Effector memory CD8-positive, alpha-beta T cell (primary cell): ENCODE data around the gene KCMF1.

Experiments used
- ATAC-seq: fragments of 150-1000 bp; cut with Tn5 transposase; replicated peaks from 2 replicates; pipeline ENCODE4 v1.10.0; 2021; ENCODE audit warnings: mild to moderate bottlenecking, moderate library complexity
- DNase-seq, 3 experiments: peaks; one replicate each; pipeline ENCODE4 v3.0.0; 2021
- H3K27ac Mint-ChIP-seq, 2 donors: one replicate each; pipeline ENCODE4 v1.8.0; 2022; ENCODE audit warnings: mild to moderate bottlenecking in 2 of 2, mixed read lengths in 2 of 2, moderate library complexity in 2 of 2
- H3K27me3 Mint-ChIP-seq, 2 donors: one replicate each; pipeline ENCODE4 v1.8.0; 2022; ENCODE audit warnings: mixed read lengths in 2 of 2
- H3K36me3 Mint-ChIP-seq: one replicate; pipeline ENCODE4 v1.8.0; 2022; ENCODE audit warnings: mild to moderate bottlenecking, moderate library complexity, mixed read lengths; ENCODE audit not compliant: insufficient read depth
- H3K4me1 Mint-ChIP-seq, 2 donors: one replicate each; pipeline ENCODE4 v1.8.0; 2022; ENCODE audit warnings: low read depth in 2 of 2, mixed read lengths in 2 of 2
- H3K4me3 Mint-ChIP-seq, 2 donors: one replicate each; pipeline ENCODE4 v1.8.0; 2022; ENCODE audit warnings: mild to moderate bottlenecking in 2 of 2, mixed read lengths in 2 of 2, moderate library complexity in 2 of 2
- H3K9me3 Mint-ChIP-seq, 2 donors: one replicate each; pipeline ENCODE4 v1.8.0; 2022; ENCODE audit warnings: mixed read lengths in 2 of 2

The KCMF1 gene

GRCh38 chr2:85066006-85066740 lies 95.2 kb downstream of the KCMF1 start:
- H3K9me3 Mint-ChIP-seq: no peaks in the 10 kb centered on the region
- H3K27ac Mint-ChIP-seq: no peak overlapping the region
- no peaks in the 10 kb centered on the region for H3K36me3 Mint-ChIP-seq
- H3K4me3 Mint-ChIP-seq: no peak overlapping the region
- H3K27me3 Mint-ChIP-seq: peaks cover 46 to 48% of the 10 kb centered on the region in 2 donors
- H3K4me1 Mint-ChIP-seq: peaks cover 0 to 6% of the 10 kb centered on the region in 2 donors
- DNase-seq (no peak), ATAC-seq (no peak)

DNA sequence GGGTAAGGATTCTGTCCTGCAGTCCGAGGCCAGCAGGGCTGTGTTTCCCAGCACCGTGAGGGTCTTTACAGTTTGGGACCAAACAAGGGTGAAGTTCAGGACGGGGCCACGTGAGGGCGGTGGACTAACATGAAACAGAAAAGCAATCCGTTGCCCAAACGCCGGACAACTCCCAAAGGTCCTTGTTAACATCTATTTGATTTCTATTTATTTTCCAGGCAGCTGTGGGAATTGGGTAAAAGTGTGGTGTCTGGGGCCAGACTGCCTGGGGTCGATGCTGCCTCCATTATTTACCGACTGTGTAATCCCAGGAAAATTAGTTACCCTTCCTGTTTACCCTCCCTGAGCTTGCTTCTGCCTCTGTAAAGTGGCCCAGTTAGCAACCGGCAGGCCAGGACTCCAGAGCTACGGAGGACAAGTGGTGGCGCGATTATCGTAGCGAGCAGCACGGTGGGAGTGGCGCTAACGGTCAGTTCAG lies 96.0 kb downstream of the KCMF1 start:
- Mint-ChIP-seq H3K4me1 (peaks cover 0 to 6% of the 10 kb centered on the region in 2 donors), H3K27ac (no peak overlapping the region), H3K4me3 (no peak overlapping the region), H3K9me3 (no peaks in the 10 kb centered on the region), H3K27me3 (peaks cover 46 to 48% of the 10 kb centered on the region in 2 donors), H3K36me3 (no peaks in the 10 kb centered on the region)
- peak; percentile 33 for ATAC-seq
- peak in 2 of 3 experiments; percentile 9 to 14 for DNase-seq

- ATAC-seq (no peak), DNase-seq (no peak)
- Mint-ChIP-seq H3K27me3 (peaks cover 39 to 40% of the 10 kb centered on the region in 2 donors), H3K4me1 (peaks cover 0 to 6% of the 10 kb centered on the region in 2 donors), H3K4me3 (no peak overlapping the region), H3K36me3 (no peaks in the 10 kb centered on the region), H3K27ac (no peak overlapping the region), H3K9me3 (no peaks in the 10 kb centered on the region)
Observed at GRCh38 chr2:85071096-85071495, 100.1 kb downstream of the KCMF1 start.

- Mint-ChIP-seq H3K36me3 (no peaks in the 10 kb centered on the region), H3K4me3 (no peak overlapping the region), H3K9me3 (no peaks in the 10 kb centered on the region), H3K27ac (no peak overlapping the region), H3K4me1 (no peaks in the 10 kb centered on the region), H3K27me3 (peaks cover 39 to 41% of the 10 kb centered on the region in 2 donors)
- ATAC-seq (no peak), DNase-seq (no peak)
Observed at GRCh38 chr2:85073033-85073432, 102.1 kb downstream of the KCMF1 start.

GRCh38 chr2:85076618-85077274 lies 105.8 kb downstream of the KCMF1 start:
- no peak overlapping the region for H3K4me3 Mint-ChIP-seq
- no peaks in the 10 kb centered on the region for H3K9me3 Mint-ChIP-seq
- peaks cover 39 to 64% of the 10 kb centered on the region in 2 donors for H3K27me3 Mint-ChIP-seq
- ATAC-seq: no peak
- DNase-seq: no peak
- no peak overlapping the region for H3K27ac Mint-ChIP-seq
- no peaks in the 10 kb centered on the region for H3K36me3 Mint-ChIP-seq
- H3K4me1 Mint-ChIP-seq: no peaks in the 10 kb centered on the region

- Mint-ChIP-seq H3K27me3 (peaks cover 48 to 76% of the 10 kb centered on the region in 2 donors), H3K27ac (no peak overlapping the region)
- no peak for ATAC-seq
Observed at GRCh38 chr2:85077859-85078419, 107.0 kb downstream of the KCMF1 start.

GRCh38 chr2:85078536-85078935 lies 107.6 kb downstream of the KCMF1 start:
- ATAC-seq: no peak
- no peak for DNase-seq
- peaks cover 1 to 5% of the 10 kb centered on the region in 2 donors for H3K9me3 Mint-ChIP-seq
- H3K36me3 Mint-ChIP-seq: no peaks in the 10 kb centered on the region
- no peak overlapping the region for H3K4me3 Mint-ChIP-seq
- H3K27me3 Mint-ChIP-seq: peaks cover 49 to 76% of the 10 kb centered on the region in 2 donors
- no peak overlapping the region for H3K27ac Mint-ChIP-seq
- H3K4me1 Mint-ChIP-seq: no peaks in the 10 kb centered on the region

More at GRCh38 chr2:85077859-85078419, 107.0 kb downstream of the KCMF1 start:
- no peak for DNase-seq
- no peaks in the 10 kb centered on the region for H3K36me3 Mint-ChIP-seq
- H3K4me1 Mint-ChIP-seq: no peaks in the 10 kb centered on the region
- peaks cover under 1 to 4% of the 10 kb centered on the region in 2 donors for H3K9me3 Mint-ChIP-seq
- no peak overlapping the region for H3K4me3 Mint-ChIP-seq

- H3K36me3 Mint-ChIP-seq: no peaks in the 10 kb centered on the region
- peaks cover 1 to 5% of the 10 kb centered on the region in 2 donors for H3K9me3 Mint-ChIP-seq
- H3K27me3 Mint-ChIP-seq: peaks cover 32 to 51% of the 10 kb centered on the region in 2 donors
- H3K4me1 Mint-ChIP-seq: no peaks in the 10 kb centered on the region
- H3K4me3 Mint-ChIP-seq: no peak overlapping the region
- ATAC-seq: no peak
- DNase-seq: no peak
- no peak overlapping the region for H3K27ac Mint-ChIP-seq
Observed at GRCh38 chr2:85083092-85083491, 112.1 kb downstream of the KCMF1 start.

GRCh38 chr2:85085563-85085962 lies 114.6 kb downstream of the KCMF1 start:
- ATAC-seq: no peak
- H3K4me3 Mint-ChIP-seq: no peak overlapping the region
- H3K27ac Mint-ChIP-seq: no peak overlapping the region
- H3K9me3 Mint-ChIP-seq: peaks cover 1 to 5% of the 10 kb centered on the region in 2 donors
- no peaks in the 10 kb centered on the region for H3K4me1 Mint-ChIP-seq
- DNase-seq: no peak
- no peaks in the 10 kb centered on the region for H3K36me3 Mint-ChIP-seq
- H3K27me3 Mint-ChIP-seq: peaks cover 46 to 58% of the 10 kb centered on the region in 2 donors

DNA sequence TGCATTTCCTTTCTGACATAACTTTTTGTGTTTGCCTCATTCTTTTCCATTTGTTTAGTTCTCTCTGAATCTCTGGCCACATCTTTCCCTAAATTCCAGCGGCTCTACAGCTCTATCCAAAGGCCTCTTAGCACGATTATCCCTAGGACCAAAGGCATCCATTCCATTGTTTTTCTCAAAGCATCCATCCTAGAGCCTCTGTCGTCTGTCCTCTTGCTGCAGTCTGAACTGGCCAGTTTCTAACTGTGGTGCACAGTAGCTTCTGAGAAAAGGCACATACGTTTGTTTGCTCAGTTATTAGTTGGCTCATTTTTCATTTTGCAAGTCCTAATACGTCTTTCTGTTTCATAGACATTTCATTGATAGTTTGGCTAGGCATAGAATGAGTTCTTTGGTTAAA lies 116.6 kb downstream of the KCMF1 start:
- peaks cover 1 to 5% of the 10 kb centered on the region in 2 donors for H3K9me3 Mint-ChIP-seq
- H3K36me3 Mint-ChIP-seq: no peaks in the 10 kb centered on the region
- H3K27ac Mint-ChIP-seq: no peak overlapping the region
- peaks cover 42 to 47% of the 10 kb centered on the region in 2 donors for H3K27me3 Mint-ChIP-seq
- H3K4me1 Mint-ChIP-seq: no peaks in the 10 kb centered on the region
- ATAC-seq (no peak), DNase-seq (no peak)
- no peak overlapping the region for H3K4me3 Mint-ChIP-seq

GRCh38 chr2:85088921-85089320 lies 118.0 kb downstream of the KCMF1 start:
- no peaks in the 10 kb centered on the region for H3K4me1 Mint-ChIP-seq
- no peak overlapping the region for H3K27ac Mint-ChIP-seq
- H3K4me3 Mint-ChIP-seq: no peak overlapping the region

DNA sequence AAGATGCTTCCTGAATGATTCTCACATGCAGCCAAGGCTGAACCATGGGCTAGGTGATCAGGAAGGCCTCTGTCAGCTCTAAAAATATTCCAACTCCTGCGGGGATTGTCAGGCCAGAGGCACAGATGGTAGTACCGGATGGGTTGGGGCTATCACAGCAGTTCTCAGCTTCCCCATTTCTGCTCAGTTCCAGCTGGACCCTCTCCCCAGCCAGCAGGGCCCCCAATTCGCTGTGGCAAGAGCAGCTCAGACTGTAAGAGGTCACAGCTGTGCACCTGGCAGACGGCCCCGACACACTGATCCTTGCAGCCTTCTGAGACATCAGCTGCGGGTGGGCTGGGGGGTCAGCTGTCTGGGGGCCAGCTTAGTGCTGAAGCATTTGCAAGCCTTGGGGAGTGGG lies 118.6 kb downstream of the KCMF1 start:
- no peaks in the 10 kb centered on the region for H3K36me3 Mint-ChIP-seq
- peaks cover 24 to 27% of the 10 kb centered on the region in 2 donors for H3K27me3 Mint-ChIP-seq
- no peak overlapping the region for H3K4me3 Mint-ChIP-seq
- H3K4me1 Mint-ChIP-seq: no peaks in the 10 kb centered on the region
- no peak for DNase-seq
- H3K27ac Mint-ChIP-seq: no peak overlapping the region
- H3K9me3 Mint-ChIP-seq: no peaks in the 10 kb centered on the region
- no peak for ATAC-seq

More at GRCh38 chr2:85088921-85089320, 118.0 kb downstream of the KCMF1 start:
- no peak for DNase-seq
- Mint-ChIP-seq H3K27me3 (peaks cover 29 to 33% of the 10 kb centered on the region in 2 donors), H3K36me3 (no peaks in the 10 kb centered on the region), H3K9me3 (no peaks in the 10 kb centered on the region)
- ATAC-seq: no peak

DNA sequence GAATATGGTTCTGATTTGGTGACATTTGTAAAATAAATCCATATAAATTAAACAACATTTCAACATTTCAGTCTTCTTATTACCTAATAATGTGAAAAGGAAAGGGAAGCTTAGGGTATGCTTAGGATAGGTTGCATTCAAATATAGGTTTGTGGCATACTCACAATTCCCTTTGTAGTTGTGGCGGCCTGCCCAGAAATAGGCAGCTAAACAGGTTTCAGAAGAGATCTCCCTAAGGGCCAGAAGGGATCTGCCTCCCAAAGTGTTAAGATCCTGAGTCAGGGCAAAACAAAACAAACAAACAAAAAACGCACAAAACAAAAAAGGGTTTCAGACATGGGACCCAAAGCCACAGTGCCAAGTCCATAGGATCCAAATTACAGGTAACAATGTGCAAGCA lies 120.9 kb downstream of the KCMF1 start:
- peaks cover 35 to 43% of the 10 kb centered on the region in 2 donors for H3K27me3 Mint-ChIP-seq
- no peak overlapping the region for H3K4me3 Mint-ChIP-seq
- H3K9me3 Mint-ChIP-seq: no peaks in the 10 kb centered on the region
- H3K36me3 Mint-ChIP-seq: no peaks in the 10 kb centered on the region
- no peaks in the 10 kb centered on the region for H3K4me1 Mint-ChIP-seq
- DNase-seq (no peak), ATAC-seq (no peak)
- no peak overlapping the region for H3K27ac Mint-ChIP-seq
